Upper lobe of left lung (tissue), 6 donors: Measurements from ENCODE around the gene LRRC31. TPM values are rescaled to one million over a fixed set of nuclear protein-coding genes. Genes with fewer than 3 reads are reported as not detected.

Experiments
- ATAC-seq, 2 donors: fragments of 200-7000 bp; cut with Tn5 transposase; one replicate each; pipeline ENCODE4 v1.9.1; 2022; ENCODE audit warnings: mild to moderate bottlenecking in 2 of 2, moderate library complexity in 2 of 2; ENCODE audit not compliant: low FRiP score in 2 of 2
- DNase-seq, 2 donors: peaks; one replicate each; pipeline ENCODE4 v3.0.0-alpha.2; 2019 to 2020
- H3K27ac ChIP-seq, 4 donors: fragments of 200-600 bp; sonication (generic); one replicate each; pipeline ENCODE4 v1.5.1; 2016 to 2019
- H3K27me3 ChIP-seq, 4 donors: fragments of 200-600 bp; sonication (generic); one replicate each; pipeline ENCODE4 v1.5.1; 2017 to 2019
- H3K36me3 ChIP-seq, 4 donors: fragments of 200-600 bp; sonication (generic); one replicate each; pipeline ENCODE4 v1.5.1; 2016 to 2019
- H3K4me1 ChIP-seq, 4 donors: fragments of 200-600 bp; sonication (generic); one replicate each; pipeline ENCODE4 v1.5.1; 2018 to 2019
- H3K4me3 ChIP-seq, 4 donors: fragments of 200-600 bp; sonication (generic); one replicate each; pipeline ENCODE4 v1.5.1; 2017 to 2019; ENCODE audit warnings: mild to moderate bottlenecking in 2 of 4, moderate library complexity in 1 of 4
- H3K9me3 ChIP-seq, 4 donors: fragments of 200-600 bp; sonication (generic); one replicate each; pipeline ENCODE4 v1.5.1; 2018 to 2019
- EP300 ChIP-seq, 4 donors: sonication (generic); formaldehyde crosslinking; IDR thresholded peaks; one replicate each; pipeline ENCODE4 v1.5.1; 2017; ENCODE audit warnings: antibody characterized with exemption in 4 of 4, control low read depth in 2 of 4
- POLR2A ChIP-seq, 4 donors: fragments of 450-650 bp; IDR thresholded peaks; one replicate each; pipeline ENCODE4 v1.5.1; 2016 to 2017; ENCODE audit warnings: antibody characterized with exemption in 4 of 4, mild to moderate bottlenecking in 2 of 4
- POLR2AphosphoS5 ChIP-seq, 2 donors: sonication (generic); formaldehyde crosslinking; IDR thresholded peaks; one replicate each; pipeline ENCODE4 v1.5.1; 2017; ENCODE audit warnings: antibody characterized with exemption in 2 of 2
- total RNA-seq, 6 donors: library from RNA; depleted of rRNA in 4 of 6; stranded (reverse); fragments of >200 nt in 4 of 6; gene quantifications; one replicate each; pipeline versions ENCODE4 v1.1.0 to v1.2.1, GENCODE V29; 2016 to 2021
- TF ChIP-seq, protein P1 (sequence below), 6 experiments: fragments of 450-650 bp in 4 of 6; fragments of 200-600 bp in 2 of 6; sonication (generic) in 2 of 6; IDR thresholded peaks; one replicate each; pipeline ENCODE4 v1.5.1; 2016 to 2019; ENCODE audit warnings: antibody characterized with exemption in 6 of 6
- donor health status: DM: no; HTN: no; CAD: no; lungs with moderate emphysema.
- donor health status: DM: no; HTN: yes; CAD: no; lungs with severe emphysema.

The LRRC31 gene
- total RNA-seq, 6 donors from 2014 or later, result 0.34 to 5.6 (median 1.3) TPM

DNA sequence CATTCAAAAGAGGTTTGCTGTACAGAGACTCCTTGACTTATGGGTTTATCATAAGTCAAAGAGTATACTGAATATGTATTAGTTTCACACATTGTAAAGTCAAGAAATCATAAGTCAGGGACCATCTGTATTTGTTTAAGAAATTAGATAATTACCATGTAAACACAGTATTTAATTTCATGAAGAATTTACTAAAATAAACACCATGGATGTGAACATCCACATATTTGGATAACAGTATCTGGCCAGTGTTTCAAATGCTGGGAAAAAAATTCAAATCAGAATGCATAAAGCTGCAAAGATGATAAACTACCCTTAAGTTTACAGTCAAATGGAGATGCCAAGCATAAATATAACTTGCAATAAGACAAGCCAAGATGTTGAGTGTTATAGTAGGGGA lies 79.5 kb downstream of the LRRC31 start:
- TF ChIP-seq, protein P1, sequence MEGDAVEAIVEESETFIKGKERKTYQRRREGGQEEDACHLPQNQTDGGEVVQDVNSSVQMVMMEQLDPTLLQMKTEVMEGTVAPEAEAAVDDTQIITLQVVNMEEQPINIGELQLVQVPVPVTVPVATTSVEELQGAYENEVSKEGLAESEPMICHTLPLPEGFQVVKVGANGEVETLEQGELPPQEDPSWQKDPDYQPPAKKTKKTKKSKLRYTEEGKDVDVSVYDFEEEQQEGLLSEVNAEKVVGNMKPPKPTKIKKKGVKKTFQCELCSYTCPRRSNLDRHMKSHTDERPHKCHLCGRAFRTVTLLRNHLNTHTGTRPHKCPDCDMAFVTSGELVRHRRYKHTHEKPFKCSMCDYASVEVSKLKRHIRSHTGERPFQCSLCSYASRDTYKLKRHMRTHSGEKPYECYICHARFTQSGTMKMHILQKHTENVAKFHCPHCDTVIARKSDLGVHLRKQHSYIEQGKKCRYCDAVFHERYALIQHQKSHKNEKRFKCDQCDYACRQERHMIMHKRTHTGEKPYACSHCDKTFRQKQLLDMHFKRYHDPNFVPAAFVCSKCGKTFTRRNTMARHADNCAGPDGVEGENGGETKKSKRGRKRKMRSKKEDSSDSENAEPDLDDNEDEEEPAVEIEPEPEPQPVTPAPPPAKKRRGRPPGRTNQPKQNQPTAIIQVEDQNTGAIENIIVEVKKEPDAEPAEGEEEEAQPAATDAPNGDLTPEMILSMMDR (IDR thresholded peaks at IDR 0.05), result no peak
- no peak for TF ChIP-seq POLR2A (IDR thresholded peaks at IDR 0.05)
- TF ChIP-seq EP300 (IDR thresholded peaks at IDR 0.05), result no peak
- TF ChIP-seq POLR2AphosphoS5 (IDR thresholded peaks at IDR 0.05), result no peak
- Histone ChIP-seq H3K9me3 (no peaks in the 10 kb centered on the region), H3K36me3 (peaks cover 10 to 61% (median 19%) of the 10 kb centered on the region in 4 donors), H3K27ac (no peak overlapping the region), H3K4me3 (no peak overlapping the region), H3K4me1 (no peaks in the 10 kb centered on the region), H3K27me3 (no peaks in the 10 kb centered on the region)
- DNase-seq (no peak), ATAC-seq (no peak)

Other genes with a start within 250 kb of the LRRC31 start
- gene MECOM, start 206.2 kb downstream of the LRRC31 start, total RNA-seq, result 100 to 1,000 TPM in 1 of 6 donors, 10 to 100 TPM in 5; 36.5 to 150 (median 82.3) TPM
- gene TERC, start 104.9 kb downstream of the LRRC31 start, total RNA-seq, result 10 to 100 TPM in 5 of 6 donors, not detected in 1; 16.6 to 96.4 (median 41.9) TPM
- gene ACTRT3, start 100.4 kb downstream of the LRRC31 start, total RNA-seq, result 1 to 10 TPM in 4 of 6 donors, under 1 TPM in 2; 0.55 to 6.3 (median 1.7) TPM
- 10 to 100 TPM in 3 of 6 donors, 1 to 10 TPM in 3; 2.3 to 22.5 (median 10.9) TPM for gene MYNN, start 96.5 kb downstream of the LRRC31 start, total RNA-seq
- under 1 TPM in 2 of 6 donors, not detected in 4; 0.22 to 0.24 TPM for gene LRRIQ4, start 57.1 kb downstream of the LRRC31 start, total RNA-seq
- gene LRRC34, start 57.0 kb downstream of the LRRC31 start, total RNA-seq, result 10 to 100 TPM in 1 of 6 donors, 1 to 10 TPM in 4, under 1 TPM in 1; 0.78 to 12.9 (median 3.9) TPM
- gene SAMD7, start 41.6 kb upstream of the LRRC31 start, total RNA-seq, result not detected
- 100 to 1,000 TPM in 2 of 6 donors, 10 to 100 TPM in 4; 30.0 to 129 (median 72.9) TPM for gene SEC62, start 96.9 kb upstream of the LRRC31 start, total RNA-seq
- 10 to 100 TPM; 11.5 to 49.7 (median 34.1) TPM for gene GPR160, start 168.1 kb upstream of the LRRC31 start, total RNA-seq